GM18873 (cell line): Measurements from ENCODE around the gene ZNF830.
"Not testable (repeated sequence)": the region's sequence is repeated elsewhere in the genome, so short reads cannot be mapped to it uniquely, and the experiment has no call there.

Source experiments
- ATAC-seq: cut with Tn5 transposase; IDR thresholded peaks from one replicate; pipeline ENCODE4 v1.9.1; 2021; ENCODE audit warnings: mild to moderate bottlenecking, moderate library complexity, moderate number of reproducible peaks; ENCODE audit not compliant: unreplicated experiment, low FRiP score

The ZNF830 gene

DNA sequence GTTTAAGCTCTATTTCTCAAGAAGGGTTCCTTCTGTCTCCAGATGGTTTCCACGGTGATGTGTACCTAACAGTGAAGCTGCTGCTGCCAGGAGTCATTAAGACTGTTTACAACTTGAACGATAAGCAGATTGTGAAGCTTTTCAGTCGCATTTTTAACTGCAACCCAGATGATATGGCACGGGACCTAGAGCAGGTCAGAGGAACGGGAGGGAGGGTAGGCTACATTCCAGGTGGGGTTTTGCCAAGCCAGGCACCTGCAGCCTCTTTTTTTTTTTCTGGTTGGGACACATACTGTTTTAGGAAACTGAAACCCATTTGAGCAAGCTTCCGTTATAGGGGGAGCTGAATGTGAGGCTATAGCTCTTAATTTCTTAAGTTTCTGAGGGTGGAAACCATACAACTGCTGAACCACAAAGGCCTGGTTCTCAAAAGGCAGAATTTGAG, 29.6 kb downstream of the ZNF830 start:
- no peak for ATAC-seq

- no peak for ATAC-seq
Observed at GRCh38 chr17:34991606-34992005, 30.3 kb downstream of the ZNF830 start.

DNA sequence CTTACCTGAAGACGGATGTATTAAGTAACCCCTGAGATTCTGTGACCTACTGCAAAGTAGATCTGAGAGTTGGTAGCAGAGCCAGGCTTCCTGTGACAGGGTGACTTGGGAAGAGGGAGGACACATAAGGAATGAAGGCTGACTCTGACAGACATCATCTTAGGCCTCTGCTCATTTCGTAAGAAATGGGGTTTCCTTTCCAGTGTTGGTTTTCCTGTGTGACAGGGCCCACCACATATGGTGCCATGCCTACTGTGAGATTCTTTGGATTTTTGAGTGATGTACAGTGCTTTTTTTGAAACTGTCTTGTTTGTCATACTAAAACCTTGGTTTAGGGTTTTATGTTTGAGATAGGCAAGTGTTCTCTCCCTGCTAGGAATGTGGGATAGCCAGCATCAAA, 31.7 kb downstream of the ZNF830 start:
- no peak for ATAC-seq

- no peak for ATAC-seq
Observed at GRCh38 chr17:34996422-34997285, 35.3 kb downstream of the ZNF830 start.

- no peak for ATAC-seq
Observed at GRCh38 chr17:34997355-34997862, 36.1 kb downstream of the ZNF830 start.

- ATAC-seq: no peak
Observed at GRCh38 chr17:34998205-34998604, 36.9 kb downstream of the ZNF830 start.

GRCh38 chr17:34999456-34999855, 38.1 kb downstream of the ZNF830 start:
- ATAC-seq: no peak

DNA sequence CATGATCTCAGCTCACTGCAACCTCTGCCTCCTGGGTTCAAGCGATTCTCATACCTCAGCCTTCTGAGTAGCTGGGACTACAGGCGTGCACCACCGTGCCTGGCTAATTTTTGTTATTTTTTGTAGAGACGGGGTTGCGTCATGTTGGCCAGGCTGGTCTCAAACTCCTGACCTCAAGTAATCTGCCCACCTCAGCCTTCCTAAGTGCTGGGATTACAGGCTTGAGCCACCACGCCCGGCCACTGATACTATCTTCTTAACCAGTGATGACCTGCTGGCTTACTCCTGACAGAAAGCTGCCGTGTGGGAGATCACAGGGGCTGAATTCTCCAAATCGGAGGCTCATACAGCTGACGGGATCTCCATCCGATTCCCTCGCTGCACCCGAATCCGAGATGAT, 39.6 kb downstream of the ZNF830 start:
- ATAC-seq: not testable (repeated sequence)

DNA sequence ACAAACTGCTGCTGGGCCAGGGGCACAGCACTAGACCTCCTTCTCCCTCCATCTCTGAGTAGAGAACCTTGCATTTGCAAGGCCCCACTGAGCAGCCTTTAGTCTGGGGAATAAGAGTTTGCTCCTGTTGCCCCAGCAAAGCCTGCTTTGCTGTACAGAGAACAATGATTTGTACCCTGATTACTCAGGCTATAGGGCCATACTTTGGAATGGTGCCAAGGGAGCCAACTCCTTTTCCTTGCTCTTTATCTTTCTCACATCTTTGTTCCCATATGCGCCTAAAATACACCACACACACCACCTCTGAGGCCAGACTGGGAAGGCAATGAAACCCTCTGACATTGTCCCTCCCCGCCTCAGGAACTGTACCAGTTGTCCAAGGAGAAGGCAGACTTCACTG, 40.2 kb downstream of the ZNF830 start:
- no peak for ATAC-seq

DNA sequence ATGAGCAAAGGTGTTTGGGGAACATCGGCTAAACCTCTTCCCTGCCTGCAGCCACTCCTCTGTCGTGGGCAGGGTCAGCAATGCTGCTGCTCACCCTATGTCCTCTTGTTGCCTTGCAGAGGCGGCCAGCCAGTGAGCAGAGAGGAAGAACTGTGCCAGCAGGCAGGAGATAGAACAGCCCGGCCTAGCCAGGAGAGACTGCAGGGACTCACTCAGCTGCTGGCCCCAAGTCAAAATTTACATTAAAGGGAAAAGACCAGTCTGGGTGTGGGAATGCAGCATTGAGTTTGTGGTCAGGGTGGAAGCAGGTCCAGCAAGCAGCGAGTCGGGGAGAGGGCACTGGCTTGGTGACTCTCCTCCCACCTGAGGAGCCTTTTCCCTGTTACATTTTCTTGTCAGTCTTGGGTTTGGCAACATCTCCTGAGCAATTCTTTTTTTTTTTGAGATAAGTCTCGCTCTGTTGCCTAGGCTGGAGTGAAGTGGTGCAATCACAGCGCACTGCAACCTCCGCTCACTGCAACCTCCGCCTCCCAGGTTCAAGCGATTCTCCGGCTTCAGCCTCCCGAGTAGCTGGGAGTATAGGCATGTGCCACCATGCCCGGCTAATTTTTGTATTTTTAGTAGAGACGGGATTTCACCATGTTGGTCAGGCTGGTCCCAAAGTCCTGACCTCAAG, 41.7 kb downstream of the ZNF830 start:
- ATAC-seq: no peak

- no peak for ATAC-seq
Observed at GRCh38 chr17:35003778-35004177, 42.4 kb downstream of the ZNF830 start.

GRCh38 chr17:35006345-35006744, 45.0 kb downstream of the ZNF830 start:
- no peak for ATAC-seq

GRCh38 chr17:35006961-35007360, 45.6 kb downstream of the ZNF830 start:
- ATAC-seq: no peak

DNA sequence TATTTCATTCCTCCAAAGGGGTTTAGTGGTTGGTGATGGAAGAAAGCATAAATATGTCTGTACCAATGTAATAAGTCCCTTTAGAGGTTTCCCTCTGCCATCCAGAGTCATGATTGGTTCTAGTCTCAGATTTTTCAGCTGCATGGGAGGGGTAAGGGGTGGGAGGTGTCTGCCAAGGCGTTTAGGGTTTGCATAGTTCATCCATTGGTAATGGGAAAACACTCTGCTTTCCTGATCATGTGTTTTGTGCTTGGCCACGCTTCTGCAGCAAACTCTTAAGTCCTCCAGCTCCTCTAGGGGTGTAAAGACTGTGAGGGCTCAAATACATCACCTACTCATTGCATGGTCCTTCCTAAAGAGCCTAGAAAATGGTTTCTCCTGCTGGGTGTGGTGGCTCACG, 48.8 kb downstream of the ZNF830 start:
- ATAC-seq: no peak

DNA sequence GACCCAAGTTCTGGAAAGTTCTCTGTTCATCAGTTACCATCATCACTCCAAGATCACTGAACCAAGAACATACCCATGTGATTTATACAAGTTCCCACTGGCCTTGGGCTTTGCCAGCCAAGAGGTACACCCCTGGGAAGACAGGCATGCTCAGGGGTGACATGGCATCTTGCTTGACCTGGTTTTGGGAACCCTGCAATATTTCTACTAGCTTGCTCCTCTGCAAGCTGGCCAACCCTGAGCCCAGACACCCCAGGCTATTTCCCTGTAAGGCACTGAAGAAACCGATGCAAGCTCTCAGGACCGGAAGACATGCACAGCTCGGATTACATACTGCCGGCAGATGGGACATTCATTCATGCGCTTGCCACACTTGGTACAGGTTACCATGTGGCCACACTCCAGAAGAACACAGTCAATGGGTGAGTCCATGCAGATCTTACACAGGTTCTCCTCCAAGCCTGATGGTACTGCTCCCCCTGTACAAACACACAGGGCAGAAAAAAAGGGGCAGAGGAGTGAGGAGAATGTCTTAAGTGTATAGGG, 50.4 kb downstream of the ZNF830 start:
- no peak for ATAC-seq
